HepG2 (cell line): Measurements from ENCODE around the gene HIF1AN. TPM values are rescaled to one million over a fixed set of nuclear protein-coding genes. Genes with fewer than 3 reads are reported as not detected.
A peak's percentile ranks its signal among the peaks of the same experiment; 100 is the strongest.

Experiments used
- BRCA1 ChIP-seq: sonication (generic); formaldehyde crosslinking; IDR thresholded peaks from 2 replicates; pipeline ENCODE4 v1.4.0; 2020; ENCODE audit warnings: missing genetic modification reagents
- CREM ChIP-seq, 2 experiments: sonication (generic) in 1 of 2; formaldehyde crosslinking in 1 of 2; IDR thresholded peaks; 2 replicates each; pipeline versions ENCODE4 v1.4.0 to v1.6.1; 2016 to 2020; ENCODE audit warnings: antibody characterized with exemption in 1 of 2, mild to moderate bottlenecking in 1 of 2, missing genetic modification reagents in 1 of 2
- FOXJ3 ChIP-seq: sonication (generic); formaldehyde crosslinking; IDR thresholded peaks from 2 replicates; pipeline ENCODE4 v1.4.0; 2020; ENCODE audit warnings: missing genetic modification reagents, mild to moderate bottlenecking, borderline replicate concordance
- GABPA ChIP-seq, 2 experiments: IDR thresholded peaks; 2 replicates each; pipeline ENCODE4 v1.6.1; 2011 to 2016; ENCODE audit warnings: low read depth in 2 of 2, low read length in 1 of 2, missing biosample characterization in 1 of 2, missing genetic modification characterization in 1 of 2
- HOXA5 ChIP-seq: sonication (generic); formaldehyde crosslinking; IDR thresholded peaks from 2 replicates; pipeline ENCODE4 v1.4.0; 2020; ENCODE audit warnings: missing genetic modification reagents
- HOXA7 ChIP-seq: sonication (generic); formaldehyde crosslinking; IDR thresholded peaks from 2 replicates; pipeline ENCODE4 v1.8.1; 2022; ENCODE audit warnings: mild to moderate bottlenecking, missing genetic modification reagents, moderate library complexity
- PAX8 ChIP-seq: sonication (generic); formaldehyde crosslinking; IDR thresholded peaks from 2 replicates; pipeline ENCODE4 v1.8.0; 2022; ENCODE audit warnings: mild to moderate bottlenecking, missing genetic modification reagents, borderline replicate concordance
- RBAK ChIP-seq: sonication (generic); formaldehyde crosslinking; IDR thresholded peaks from 2 replicates; pipeline ENCODE4 v1.5.1; 2020; ENCODE audit warnings: mild to moderate bottlenecking, missing genetic modification reagents
- RXRB ChIP-seq: IDR thresholded peaks from 2 replicates; pipeline ENCODE4 v1.6.1; 2016; ENCODE audit warnings: borderline replicate concordance, missing genetic modification reagents, missing compliant biosample characterization
- SALL2 ChIP-seq: sonication (generic); formaldehyde crosslinking; IDR thresholded peaks from 2 replicates; pipeline ENCODE4 v1.8.1; 2023; ENCODE audit warnings: mild to moderate bottlenecking, missing genetic modification reagents, inconsistent platforms
- SOX5 ChIP-seq: IDR thresholded peaks from 2 replicates; pipeline ENCODE4 v1.6.1; 2016; ENCODE audit warnings: borderline replicate concordance
- ZBTB1 ChIP-seq: sonication (generic); formaldehyde crosslinking; IDR thresholded peaks from 2 replicates; pipeline ENCODE4 v1.4.0; 2020; ENCODE audit warnings: missing genetic modification reagents, borderline replicate concordance
- ZNF530 ChIP-seq: sonication (generic); formaldehyde crosslinking; IDR thresholded peaks from 2 replicates; pipeline ENCODE4 v1.5.0; 2020; ENCODE audit warnings: low read depth, mild to moderate bottlenecking, missing genetic modification reagents
- ZNF709 ChIP-seq: sonication (generic); formaldehyde crosslinking; IDR thresholded peaks from 2 replicates; pipeline ENCODE4 v1.5.0; 2020; ENCODE audit warnings: mild to moderate bottlenecking, missing genetic modification reagents
- ZSCAN9 ChIP-seq: IDR thresholded peaks from 2 replicates; pipeline ENCODE4 v1.6.1; 2016; ENCODE audit warnings: borderline replicate concordance
- polyA plus RNA-seq, 8 experiments: library from polyadenylated mRNA; depleted of rRNA in 3 of 8; stranded (reverse) in 7 of 8; unstranded in 1 of 8; fragments of >200 nt; fragmentation: Illumina TruSeq in 4 of 8; extraction: Trizol in 4 of 8; gene quantifications; 2 replicates each; pipeline versions ENCODE4 v1.2.1 to v1.2.3, GENCODE V29; 2011 to 2016; ENCODE audit warnings: low read depth in 4 of 8, missing spikeins in 1 of 8, mixed read lengths in 1 of 8; ENCODE audit not compliant: insufficient read depth in 1 of 8
- total RNA-seq, 5 experiments: library from RNA; depleted of rRNA; stranded (reverse); fragments of >200 nt; fragmentation: Illumina TruSeq; extraction: Trizol; gene quantifications; 2 replicates each; pipeline ENCODE4 v1.2.3, GENCODE V29; 2016; ENCODE audit warnings: low read depth in 1 of 5
- TF ChIP-seq, protein P1 (sequence below), 2 experiments: sonication (generic) in 1 of 2; formaldehyde crosslinking in 1 of 2; IDR thresholded peaks; 2 replicates each; pipeline versions ENCODE4 v1.6.1 to v1.9.0; 2014 to 2022; ENCODE audit warnings: antibody characterized with exemption in 1 of 2, borderline replicate concordance in 1 of 2, inconsistent platforms in 1 of 2, low read depth in 1 of 2, missing genetic modification reagents in 1 of 2
- TF ChIP-seq, protein P2 (sequence below): sonication (generic); formaldehyde crosslinking; IDR thresholded peaks from 2 replicates; pipeline ENCODE4 v1.4.0; 2020; ENCODE audit warnings: mild to moderate bottlenecking, missing genetic modification reagents, borderline replicate concordance
- TF ChIP-seq, protein P3 (sequence below): sonication (generic); formaldehyde crosslinking; conservative IDR thresholded peaks from 2 replicates; pipeline ENCODE4 v1.4.0; 2020; ENCODE audit warnings: missing genetic modification reagents
- TF ChIP-seq, protein P4 (sequence below): sonication (generic); formaldehyde crosslinking; IDR thresholded peaks from 2 replicates; pipeline ENCODE4 v1.8.0; 2022; ENCODE audit warnings: mild to moderate bottlenecking, missing genetic modification reagents, moderate library complexity

HIF1AN gene
- total and polyA plus RNA-seq, 2 of the 13 experiments (the other 11 are each of a cell fraction or from before 2014, with no cell fraction given): 8.6 to 10.7 TPM

DNA sequence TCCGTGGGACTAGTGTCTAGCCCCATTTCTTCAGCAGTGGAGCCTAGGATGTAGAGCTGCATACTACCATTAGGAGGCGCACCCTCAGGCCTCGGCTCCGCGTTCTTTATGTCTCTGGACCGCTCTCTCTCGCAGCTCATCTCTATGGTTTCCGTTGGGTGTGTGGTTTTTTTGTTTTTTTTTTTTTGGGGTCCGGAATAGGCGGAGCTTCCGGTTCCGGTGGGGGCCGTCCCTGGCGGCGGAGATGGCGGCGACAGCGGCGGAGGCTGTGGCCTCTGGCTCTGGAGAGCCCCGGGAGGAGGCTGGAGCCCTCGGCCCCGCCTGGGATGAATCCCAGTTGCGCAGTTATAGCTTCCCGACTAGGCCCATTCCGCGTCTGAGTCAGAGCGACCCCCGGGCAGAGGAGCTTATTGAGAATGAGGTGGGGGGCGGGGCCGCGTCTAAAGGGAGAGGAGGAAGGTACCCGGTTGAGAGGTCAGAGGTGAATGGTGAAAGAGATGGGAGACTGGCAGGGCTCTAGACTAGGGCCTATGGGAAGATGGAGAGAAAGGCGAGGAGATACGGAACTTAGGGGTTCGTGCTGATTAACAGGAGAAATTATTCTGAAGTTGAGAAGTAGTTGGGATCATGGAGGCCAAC lies at the start of gene HIF1AN (continued):
- peak; percentile 71; the same call in 1 of the 2 replicates for TF ChIP-seq ZSCAN9 (CRISPR knock-in tag)
- TF ChIP-seq, protein P1, sequence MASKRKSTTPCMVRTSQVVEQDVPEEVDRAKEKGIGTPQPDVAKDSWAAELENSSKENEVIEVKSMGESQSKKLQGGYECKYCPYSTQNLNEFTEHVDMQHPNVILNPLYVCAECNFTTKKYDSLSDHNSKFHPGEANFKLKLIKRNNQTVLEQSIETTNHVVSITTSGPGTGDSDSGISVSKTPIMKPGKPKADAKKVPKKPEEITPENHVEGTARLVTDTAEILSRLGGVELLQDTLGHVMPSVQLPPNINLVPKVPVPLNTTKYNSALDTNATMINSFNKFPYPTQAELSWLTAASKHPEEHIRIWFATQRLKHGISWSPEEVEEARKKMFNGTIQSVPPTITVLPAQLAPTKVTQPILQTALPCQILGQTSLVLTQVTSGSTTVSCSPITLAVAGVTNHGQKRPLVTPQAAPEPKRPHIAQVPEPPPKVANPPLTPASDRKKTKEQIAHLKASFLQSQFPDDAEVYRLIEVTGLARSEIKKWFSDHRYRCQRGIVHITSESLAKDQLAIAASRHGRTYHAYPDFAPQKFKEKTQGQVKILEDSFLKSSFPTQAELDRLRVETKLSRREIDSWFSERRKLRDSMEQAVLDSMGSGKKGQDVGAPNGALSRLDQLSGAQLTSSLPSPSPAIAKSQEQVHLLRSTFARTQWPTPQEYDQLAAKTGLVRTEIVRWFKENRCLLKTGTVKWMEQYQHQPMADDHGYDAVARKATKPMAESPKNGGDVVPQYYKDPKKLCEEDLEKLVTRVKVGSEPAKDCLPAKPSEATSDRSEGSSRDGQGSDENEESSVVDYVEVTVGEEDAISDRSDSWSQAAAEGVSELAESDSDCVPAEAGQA (IDR thresholded peaks at IDR 0.05; ENCODE audit: low read depth): no peak; the same call in none of the 2 replicates
- TF ChIP-seq, protein P1 (CRISPR knock-in tag; IDR thresholded peaks at IDR 0.05; ENCODE audit: borderline replicate concordance): no peak
- no peak for TF ChIP-seq RBAK (CRISPR knock-in tag)
- TF ChIP-seq ZBTB1 (CRISPR knock-in tag): no peak
- TF ChIP-seq, protein P2, sequence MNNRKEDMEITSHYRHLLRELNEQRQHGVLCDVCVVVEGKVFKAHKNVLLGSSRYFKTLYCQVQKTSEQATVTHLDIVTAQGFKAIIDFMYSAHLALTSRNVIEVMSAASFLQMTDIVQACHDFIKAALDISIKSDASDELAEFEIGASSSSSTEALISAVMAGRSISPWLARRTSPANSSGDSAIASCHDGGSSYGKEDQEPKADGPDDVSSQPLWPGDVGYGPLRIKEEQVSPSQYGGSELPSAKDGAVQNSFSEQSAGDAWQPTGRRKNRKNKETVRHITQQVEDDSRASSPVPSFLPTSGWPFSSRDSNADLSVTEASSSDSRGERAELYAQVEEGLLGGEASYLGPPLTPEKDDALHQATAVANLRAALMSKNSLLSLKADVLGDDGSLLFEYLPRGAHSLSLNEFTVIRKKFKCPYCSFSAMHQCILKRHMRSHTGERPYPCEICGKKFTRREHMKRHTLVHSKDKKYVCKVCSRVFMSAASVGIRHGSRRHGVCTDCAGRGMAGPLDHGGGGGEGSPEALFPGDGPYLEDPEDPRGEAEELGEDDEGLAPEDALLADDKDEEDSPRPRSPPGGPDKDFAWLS (CRISPR knock-in tag): no peak
- peak; percentile 24; the same call in 1 of the 2 replicates for TF ChIP-seq ZNF709 (CRISPR knock-in tag)
- TF ChIP-seq, protein P3, sequence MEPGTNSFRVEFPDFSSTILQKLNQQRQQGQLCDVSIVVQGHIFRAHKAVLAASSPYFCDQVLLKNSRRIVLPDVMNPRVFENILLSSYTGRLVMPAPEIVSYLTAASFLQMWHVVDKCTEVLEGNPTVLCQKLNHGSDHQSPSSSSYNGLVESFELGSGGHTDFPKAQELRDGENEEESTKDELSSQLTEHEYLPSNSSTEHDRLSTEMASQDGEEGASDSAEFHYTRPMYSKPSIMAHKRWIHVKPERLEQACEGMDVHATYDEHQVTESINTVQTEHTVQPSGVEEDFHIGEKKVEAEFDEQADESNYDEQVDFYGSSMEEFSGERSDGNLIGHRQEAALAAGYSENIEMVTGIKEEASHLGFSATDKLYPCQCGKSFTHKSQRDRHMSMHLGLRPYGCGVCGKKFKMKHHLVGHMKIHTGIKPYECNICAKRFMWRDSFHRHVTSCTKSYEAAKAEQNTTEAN (CRISPR knock-in tag): peak; percentile 15; the same call in 1 of the 2 replicates
- no peak for TF ChIP-seq PAX8 (CRISPR knock-in tag)
- no peak for TF ChIP-seq ZNF530 (CRISPR knock-in tag)
- peak; percentile 82 for TF ChIP-seq HOXA5
- TF ChIP-seq, protein P4, sequence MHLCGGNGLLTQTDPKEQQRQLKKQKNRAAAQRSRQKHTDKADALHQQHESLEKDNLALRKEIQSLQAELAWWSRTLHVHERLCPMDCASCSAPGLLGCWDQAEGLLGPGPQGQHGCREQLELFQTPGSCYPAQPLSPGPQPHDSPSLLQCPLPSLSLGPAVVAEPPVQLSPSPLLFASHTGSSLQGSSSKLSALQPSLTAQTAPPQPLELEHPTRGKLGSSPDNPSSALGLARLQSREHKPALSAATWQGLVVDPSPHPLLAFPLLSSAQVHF (CRISPR knock-in tag): no peak
- TF ChIP-seq HOXA7 (CRISPR knock-in tag): no peak
- no peak for TF ChIP-seq BRCA1
- TF ChIP-seq SALL2 (CRISPR knock-in tag): no peak
- TF ChIP-seq GABPA (IDR thresholded peaks at IDR 0.05; ENCODE audit: low read depth, low read length): peak; percentile 79
- TF ChIP-seq GABPA (CRISPR knock-in tag; IDR thresholded peaks at IDR 0.05; ENCODE audit: low read depth): peak; percentile 96
- peak; percentile 56; the same call in 1 of the 2 replicates for TF ChIP-seq SOX5 (CRISPR knock-in tag)
- peak; percentile 60; the same call in 1 of the 2 replicates for TF ChIP-seq FOXJ3
- peak; percentile 27; the same call in 1 of the 2 replicates for TF ChIP-seq RXRB
- TF ChIP-seq CREM (IDR thresholded peaks at IDR 0.05): peak; percentile 57
- no peak for TF ChIP-seq CREM (CRISPR knock-in tag; IDR thresholded peaks at IDR 0.05)
